ENCODE measurements around the gene CSNK2B. TPM values are rescaled to one million over a fixed set of nuclear protein-coding genes. Genes with fewer than 3 reads are reported as not detected.

The CSNK2B gene
- total and polyA plus RNA-seq, 9 of the 15 experiments (the other 6 are each of a cell fraction or from before 2014, with no cell fraction given), result 120 to 1,126 (median 529) TPM

DNA sequence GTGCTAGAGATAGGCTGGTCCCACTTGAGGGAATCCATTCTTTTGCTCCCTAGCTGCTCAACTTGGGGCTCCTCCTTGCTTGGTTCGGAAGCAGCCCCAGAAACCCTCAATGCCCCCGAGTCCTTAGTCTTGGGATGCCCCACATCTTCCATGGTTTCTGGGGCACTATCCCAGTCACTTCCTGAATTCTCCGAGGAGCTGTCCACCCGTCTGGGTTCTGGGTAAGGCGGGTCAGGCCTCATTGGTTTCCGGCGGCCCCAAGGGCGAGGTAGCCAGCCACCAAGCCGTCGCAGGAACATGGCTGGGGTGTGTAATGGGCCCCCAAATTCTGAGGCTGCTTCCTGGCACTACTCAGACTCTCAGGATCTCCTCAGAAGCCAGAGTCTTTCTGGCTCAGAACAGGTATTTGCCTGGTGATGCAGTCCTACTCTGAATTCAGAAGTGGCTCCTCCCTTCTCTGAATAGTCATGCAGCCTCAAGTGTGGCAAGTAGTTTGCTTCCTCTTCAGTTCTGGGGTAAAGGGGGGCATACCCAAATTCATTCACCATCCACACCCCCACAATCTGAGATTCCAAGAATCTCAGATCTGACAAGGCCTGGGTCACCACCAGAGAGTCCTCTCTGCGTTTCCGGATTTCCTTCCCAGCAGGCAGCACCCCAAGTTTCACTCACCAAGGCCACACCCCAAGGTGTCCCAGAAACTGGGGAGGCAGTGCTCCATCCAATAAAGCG, 6.1 kb upstream of the CSNK2B start (continued):
- TF ChIP-seq FOXA3 (CRISPR knock-in tag; conservative IDR thresholded peaks at IDR 0.05 in 1 of 2, IDR thresholded peaks at IDR 0.05 in 1 of 2) (peak in 1 of 2 experiments; percentile 36; a peak in 1 of 4 replicates), JUN (IDR thresholded peaks at IDR 0.05; ENCODE audit: borderline replicate concordance, low read depth, low read length) (no peak), JUN (CRISPR knock-in tag; IDR thresholded peaks at IDR 0.05; ENCODE audit: borderline replicate concordance) (no peak), ZNF561 (CRISPR knock-in tag; conservative IDR thresholded peaks at IDR 0.05) (no peak), FOS (IDR thresholded peaks at IDR 0.05; ENCODE audit: extremely low read depth, insufficient read length) (no peak), MTA2 (IDR thresholded peaks at IDR 0.05; ENCODE audit: low read depth) (no peak), KAT7 (CRISPR knock-in tag; IDR thresholded peaks at IDR 0.05; ENCODE audit: borderline replicate concordance) (no peak), ZNF717 (CRISPR knock-in tag; IDR thresholded peaks at IDR 0.05) (peak; percentile 53; the same call in 1 of the 2 replicates), PCBP1 (IDR thresholded peaks at IDR 0.05; ENCODE audit: low read depth, low read length, poor library complexity, severe bottlenecking) (no peak), MAFF (IDR thresholded peaks at IDR 0.05; ENCODE audit: low read length) (no peak), ZZZ3 (IDR thresholded peaks at IDR 0.05) (no peak), CTBP1 (IDR thresholded peaks at IDR 0.05; ENCODE audit: borderline replicate concordance) (no peak), ESRRA (IDR thresholded peaks at IDR 0.05; ENCODE audit: borderline replicate concordance, low read depth) (no peak), ZNF263 (CRISPR knock-in tag; IDR thresholded peaks at IDR 0.05; ENCODE audit: borderline replicate concordance) (peak; percentile 82), DPF2 (IDR thresholded peaks at IDR 0.05) (no peak), L3MBTL2 (IDR thresholded peaks at IDR 0.05) (no peak)
- TF ChIP-seq, protein P1, sequence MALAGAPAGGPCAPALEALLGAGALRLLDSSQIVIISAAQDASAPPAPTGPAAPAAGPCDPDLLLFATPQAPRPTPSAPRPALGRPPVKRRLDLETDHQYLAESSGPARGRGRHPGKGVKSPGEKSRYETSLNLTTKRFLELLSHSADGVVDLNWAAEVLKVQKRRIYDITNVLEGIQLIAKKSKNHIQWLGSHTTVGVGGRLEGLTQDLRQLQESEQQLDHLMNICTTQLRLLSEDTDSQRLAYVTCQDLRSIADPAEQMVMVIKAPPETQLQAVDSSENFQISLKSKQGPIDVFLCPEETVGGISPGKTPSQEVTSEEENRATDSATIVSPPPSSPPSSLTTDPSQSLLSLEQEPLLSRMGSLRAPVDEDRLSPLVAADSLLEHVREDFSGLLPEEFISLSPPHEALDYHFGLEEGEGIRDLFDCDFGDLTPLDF (CRISPR knock-in tag; IDR thresholded peaks at IDR 0.05), result peak; percentile 53; the same call in 1 of the 2 replicates
- TF ChIP-seq, protein P2, sequence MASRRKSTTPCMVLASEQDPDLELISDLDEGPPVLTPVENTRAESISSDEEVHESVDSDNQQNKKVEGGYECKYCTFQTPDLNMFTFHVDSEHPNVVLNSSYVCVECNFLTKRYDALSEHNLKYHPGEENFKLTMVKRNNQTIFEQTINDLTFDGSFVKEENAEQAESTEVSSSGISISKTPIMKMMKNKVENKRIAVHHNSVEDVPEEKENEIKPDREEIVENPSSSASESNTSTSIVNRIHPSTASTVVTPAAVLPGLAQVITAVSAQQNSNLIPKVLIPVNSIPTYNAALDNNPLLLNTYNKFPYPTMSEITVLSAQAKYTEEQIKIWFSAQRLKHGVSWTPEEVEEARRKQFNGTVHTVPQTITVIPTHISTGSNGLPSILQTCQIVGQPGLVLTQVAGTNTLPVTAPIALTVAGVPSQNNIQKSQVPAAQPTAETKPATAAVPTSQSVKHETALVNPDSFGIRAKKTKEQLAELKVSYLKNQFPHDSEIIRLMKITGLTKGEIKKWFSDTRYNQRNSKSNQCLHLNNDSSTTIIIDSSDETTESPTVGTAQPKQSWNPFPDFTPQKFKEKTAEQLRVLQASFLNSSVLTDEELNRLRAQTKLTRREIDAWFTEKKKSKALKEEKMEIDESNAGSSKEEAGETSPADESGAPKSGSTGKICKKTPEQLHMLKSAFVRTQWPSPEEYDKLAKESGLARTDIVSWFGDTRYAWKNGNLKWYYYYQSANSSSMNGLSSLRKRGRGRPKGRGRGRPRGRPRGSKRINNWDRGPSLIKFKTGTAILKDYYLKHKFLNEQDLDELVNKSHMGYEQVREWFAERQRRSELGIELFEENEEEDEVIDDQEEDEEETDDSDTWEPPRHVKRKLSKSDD (conservative IDR thresholded peaks at IDR 0.05; ENCODE audit: low read length), result no peak
- TF ChIP-seq, protein P3, sequence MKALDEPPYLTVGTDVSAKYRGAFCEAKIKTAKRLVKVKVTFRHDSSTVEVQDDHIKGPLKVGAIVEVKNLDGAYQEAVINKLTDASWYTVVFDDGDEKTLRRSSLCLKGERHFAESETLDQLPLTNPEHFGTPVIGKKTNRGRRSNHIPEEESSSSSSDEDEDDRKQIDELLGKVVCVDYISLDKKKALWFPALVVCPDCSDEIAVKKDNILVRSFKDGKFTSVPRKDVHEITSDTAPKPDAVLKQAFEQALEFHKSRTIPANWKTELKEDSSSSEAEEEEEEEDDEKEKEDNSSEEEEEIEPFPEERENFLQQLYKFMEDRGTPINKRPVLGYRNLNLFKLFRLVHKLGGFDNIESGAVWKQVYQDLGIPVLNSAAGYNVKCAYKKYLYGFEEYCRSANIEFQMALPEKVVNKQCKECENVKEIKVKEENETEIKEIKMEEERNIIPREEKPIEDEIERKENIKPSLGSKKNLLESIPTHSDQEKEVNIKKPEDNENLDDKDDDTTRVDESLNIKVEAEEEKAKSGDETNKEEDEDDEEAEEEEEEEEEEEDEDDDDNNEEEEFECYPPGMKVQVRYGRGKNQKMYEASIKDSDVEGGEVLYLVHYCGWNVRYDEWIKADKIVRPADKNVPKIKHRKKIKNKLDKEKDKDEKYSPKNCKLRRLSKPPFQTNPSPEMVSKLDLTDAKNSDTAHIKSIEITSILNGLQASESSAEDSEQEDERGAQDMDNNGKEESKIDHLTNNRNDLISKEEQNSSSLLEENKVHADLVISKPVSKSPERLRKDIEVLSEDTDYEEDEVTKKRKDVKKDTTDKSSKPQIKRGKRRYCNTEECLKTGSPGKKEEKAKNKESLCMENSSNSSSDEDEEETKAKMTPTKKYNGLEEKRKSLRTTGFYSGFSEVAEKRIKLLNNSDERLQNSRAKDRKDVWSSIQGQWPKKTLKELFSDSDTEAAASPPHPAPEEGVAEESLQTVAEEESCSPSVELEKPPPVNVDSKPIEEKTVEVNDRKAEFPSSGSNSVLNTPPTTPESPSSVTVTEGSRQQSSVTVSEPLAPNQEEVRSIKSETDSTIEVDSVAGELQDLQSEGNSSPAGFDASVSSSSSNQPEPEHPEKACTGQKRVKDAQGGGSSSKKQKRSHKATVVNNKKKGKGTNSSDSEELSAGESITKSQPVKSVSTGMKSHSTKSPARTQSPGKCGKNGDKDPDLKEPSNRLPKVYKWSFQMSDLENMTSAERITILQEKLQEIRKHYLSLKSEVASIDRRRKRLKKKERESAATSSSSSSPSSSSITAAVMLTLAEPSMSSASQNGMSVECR (CRISPR knock-in tag; IDR thresholded peaks at IDR 0.05), result peak; percentile 75; the same call in 1 of the 2 replicates
